HCEC 1CT (cell line): ENCODE results near the gene CFAP141.

ENCODE experiments used
- DNase-seq: peaks from one replicate; pipeline ENCODE4 v3.0.0-alpha.2; 2017

The CFAP141 gene

GRCh38 chr1:154167461-154167860 is 38.7 kb downstream of the CFAP141 start:
- DNase-seq, result no peak

GRCh38 chr1:154166207-154166606 is 39.9 kb downstream of the CFAP141 start:
- DNase-seq, result no peak

GRCh38 chr1:154159554-154159953 is 46.6 kb downstream of the CFAP141 start:
- no peak for DNase-seq

GRCh38 chr1:154158307-154159125 is 47.6 kb downstream of the CFAP141 start:
- no peak for DNase-seq

- DNase-seq, result no peak
These were observed 48.4 kb downstream of the CFAP141 start for GRCh38 chr1:154157520-154158306.

- peak; percentile 18 for DNase-seq
These were observed 50.9 kb downstream of the CFAP141 start for GRCh38 chr1:154155251-154155650.

GRCh38 chr1:154154534-154155191 is 51.5 kb downstream of the CFAP141 start, which contains the start of gene NUP210L:
NUP210L (minus strand) TSS chr1:154155073.
- DNase-seq, result no peak

GRCh38 chr1:154154053-154154452 is 52.1 kb downstream of the CFAP141 start:
- no peak for DNase-seq

GRCh38 chr1:154151311-154151710 is 54.8 kb downstream of the CFAP141 start:
- peak; percentile 36 for DNase-seq
